Measurements from ENCODE around the gene PAX5.
A peak's percentile ranks its signal among the peaks of the same experiment; 100 is the strongest.

The PAX5 gene

DNA sequence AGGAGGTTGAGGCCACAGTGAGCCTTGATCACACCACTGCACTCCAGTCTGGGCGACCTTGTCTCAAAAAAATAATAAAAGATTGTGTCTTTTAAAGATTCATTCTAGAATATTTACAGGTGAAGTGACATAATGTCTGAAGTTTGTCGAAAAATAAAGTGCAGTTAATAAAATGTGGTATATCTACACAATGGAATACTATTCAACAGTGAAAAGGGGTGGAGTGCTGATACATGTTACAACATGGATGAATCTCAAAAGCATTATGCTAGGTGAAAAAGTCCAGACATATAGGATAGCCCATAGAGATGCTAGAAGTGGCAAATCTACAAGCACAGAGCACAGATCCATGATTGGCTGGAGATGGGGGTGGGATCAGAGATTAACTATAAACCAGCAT, 101.9 kb downstream of the PAX5 start:
- DNase-seq (ENCODE audit: low read depth), result no peak

DNA sequence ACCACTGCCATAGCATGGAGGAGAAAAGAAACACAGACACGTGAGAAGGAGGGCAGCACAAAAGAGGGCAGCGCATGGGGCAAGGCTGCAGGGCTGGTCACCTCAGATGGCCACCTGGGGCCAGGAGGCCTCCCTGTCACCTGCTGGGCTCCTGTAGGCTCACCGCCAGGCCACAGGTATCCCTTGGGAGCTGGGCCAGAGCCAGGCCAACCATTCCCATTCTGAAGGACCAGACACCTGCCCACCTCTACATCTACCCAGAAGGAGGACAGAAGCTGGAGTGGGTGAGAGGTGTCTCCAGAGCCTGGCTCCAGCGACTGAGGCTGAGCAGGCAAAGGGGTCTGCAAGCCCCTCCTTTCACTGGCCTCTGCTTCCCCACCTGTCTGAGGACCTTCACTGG, 103.1 kb downstream of the PAX5 start:
- no peak for DNase-seq (ENCODE audit: low read depth)

DNA sequence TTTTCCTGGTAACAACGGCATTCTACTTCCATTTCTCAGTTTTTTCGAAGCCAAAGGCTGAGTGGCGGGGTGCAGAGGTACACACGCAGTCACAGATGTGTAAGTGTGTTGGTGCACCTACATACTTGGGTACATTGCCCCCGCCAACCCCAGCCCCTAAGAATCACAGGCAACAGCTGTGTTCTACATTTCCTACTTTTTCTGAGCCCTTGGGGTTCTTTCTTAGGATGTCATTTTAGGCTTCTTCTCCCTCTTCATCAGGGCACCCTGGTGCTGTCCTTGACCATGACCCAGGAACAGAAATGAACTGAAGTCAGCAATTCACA, 104.8 kb downstream of the PAX5 start:
- no peak for DNase-seq (ENCODE audit: low read depth)

GRCh38 chr9:36928670-36929349, 105.3 kb downstream of the PAX5 start:
- peak; percentile 36 for DNase-seq (ENCODE audit: low read depth)

DNA sequence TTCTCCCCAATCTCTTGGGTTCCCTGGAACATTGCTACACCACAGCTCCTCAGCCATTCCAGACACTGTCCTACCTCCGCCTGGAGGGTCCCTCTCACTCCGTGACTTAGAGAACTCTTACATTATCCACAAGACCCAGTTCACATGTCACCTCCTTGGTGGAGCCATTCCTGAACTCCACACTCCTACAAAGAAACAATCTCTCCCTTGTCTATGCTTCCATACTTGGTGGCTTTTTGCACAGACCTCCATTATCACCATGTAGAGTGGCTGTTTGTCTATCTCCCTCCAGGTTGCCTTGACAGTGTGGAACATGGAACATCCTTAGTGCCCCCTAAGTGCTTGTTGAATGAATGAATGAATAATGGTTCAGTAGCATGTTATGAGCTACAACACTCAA, 105.9 kb downstream of the PAX5 start:
- DNase-seq (ENCODE audit: low read depth), result no peak

- DNase-seq (ENCODE audit: low read depth), result no peak
Measured at GRCh38 chr9:36924757-36925432, 109.2 kb downstream of the PAX5 start.

- peak; percentile 32 for DNase-seq (ENCODE audit: low read depth)
Measured at GRCh38 chr9:36924071-36924470, 110.0 kb downstream of the PAX5 start.

GRCh38 chr9:36923025-36923625, 110.9 kb downstream of the PAX5 start:
- DNase-seq (ENCODE audit: low read depth), result no peak

- DNase-seq (ENCODE audit: low read depth), result no peak
Measured at GRCh38 chr9:36922548-36922947, 111.5 kb downstream of the PAX5 start.

GRCh38 chr9:36914212-36914577, 119.9 kb downstream of the PAX5 start:
- DNase-seq (ENCODE audit: low read depth), result no peak

- DNase-seq (ENCODE audit: low read depth), result no peak
Measured at GRCh38 chr9:36913393-36914211, 120.5 kb downstream of the PAX5 start.

- no peak for DNase-seq (ENCODE audit: low read depth)
Measured at GRCh38 chr9:36912620-36913019, 121.4 kb downstream of the PAX5 start.

DNA sequence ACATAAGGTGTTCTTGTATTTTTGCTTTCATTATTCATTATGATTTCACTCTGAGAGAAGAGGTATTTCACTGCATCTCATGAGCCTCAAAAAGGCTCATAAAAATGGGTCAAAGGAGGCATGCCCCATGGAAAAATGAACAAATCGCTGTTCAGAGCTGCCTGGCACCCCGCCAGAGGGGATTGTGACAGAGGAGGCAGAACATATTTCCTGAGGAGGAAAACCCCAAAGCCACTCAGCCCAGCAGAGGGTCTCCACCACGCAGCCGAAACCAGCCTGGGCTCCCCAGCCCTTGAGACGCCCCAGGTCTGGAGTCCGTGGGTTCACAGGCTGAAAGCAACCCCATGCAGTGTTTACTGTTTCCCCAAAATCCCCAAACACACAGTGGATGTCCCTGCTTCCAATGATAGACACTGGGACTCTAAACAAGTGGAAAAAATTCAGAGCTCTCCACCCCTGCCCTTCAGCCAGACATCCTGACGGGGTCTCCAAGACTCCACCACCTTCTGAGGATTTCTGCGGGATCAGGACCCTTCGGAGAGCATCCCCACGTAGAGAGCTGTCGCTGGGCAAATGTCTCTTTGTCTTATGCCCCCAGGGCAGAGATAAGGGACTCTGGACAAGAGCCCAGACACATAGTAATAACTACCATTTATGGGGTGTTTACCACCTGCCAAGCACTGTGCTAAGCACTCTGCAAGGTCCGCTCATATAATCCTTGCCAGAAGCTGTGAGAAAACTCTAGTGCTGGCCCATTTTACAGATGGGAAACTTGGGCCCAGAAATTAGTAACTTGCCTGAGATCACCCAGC, 122.3 kb downstream of the PAX5 start:
- DNase-seq (ENCODE audit: low read depth), result no peak

GRCh38 chr9:36911037-36911436, 123.0 kb downstream of the PAX5 start:
- DNase-seq (ENCODE audit: low read depth), result no peak

DNA sequence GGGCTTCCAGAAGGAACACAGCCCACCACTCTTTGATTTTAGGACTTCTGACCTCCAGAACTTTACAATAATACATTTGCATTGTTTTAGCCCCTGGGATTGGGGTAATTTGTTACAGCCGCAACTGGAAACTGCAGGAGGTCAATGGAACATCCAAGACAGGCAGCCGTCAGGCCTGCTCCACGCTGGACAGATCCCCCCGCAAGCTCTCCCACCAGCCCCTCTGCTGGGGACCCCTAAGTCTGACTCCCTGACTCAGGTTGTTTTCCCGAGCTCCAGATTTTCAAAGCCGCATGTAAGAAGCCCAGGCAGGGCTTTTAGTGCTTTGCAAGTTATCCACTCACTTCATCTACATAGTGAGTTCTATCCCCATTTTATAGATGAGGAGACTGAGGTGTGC, 127.6 kb downstream of the PAX5 start:
- DNase-seq (ENCODE audit: low read depth), result no peak

- DNase-seq (ENCODE audit: low read depth), result no peak
Measured at GRCh38 chr9:36905101-36906066, 128.7 kb downstream of the PAX5 start.

- no peak for DNase-seq (ENCODE audit: low read depth)
Measured at GRCh38 chr9:36903541-36904435, 130.3 kb downstream of the PAX5 start.

DNA sequence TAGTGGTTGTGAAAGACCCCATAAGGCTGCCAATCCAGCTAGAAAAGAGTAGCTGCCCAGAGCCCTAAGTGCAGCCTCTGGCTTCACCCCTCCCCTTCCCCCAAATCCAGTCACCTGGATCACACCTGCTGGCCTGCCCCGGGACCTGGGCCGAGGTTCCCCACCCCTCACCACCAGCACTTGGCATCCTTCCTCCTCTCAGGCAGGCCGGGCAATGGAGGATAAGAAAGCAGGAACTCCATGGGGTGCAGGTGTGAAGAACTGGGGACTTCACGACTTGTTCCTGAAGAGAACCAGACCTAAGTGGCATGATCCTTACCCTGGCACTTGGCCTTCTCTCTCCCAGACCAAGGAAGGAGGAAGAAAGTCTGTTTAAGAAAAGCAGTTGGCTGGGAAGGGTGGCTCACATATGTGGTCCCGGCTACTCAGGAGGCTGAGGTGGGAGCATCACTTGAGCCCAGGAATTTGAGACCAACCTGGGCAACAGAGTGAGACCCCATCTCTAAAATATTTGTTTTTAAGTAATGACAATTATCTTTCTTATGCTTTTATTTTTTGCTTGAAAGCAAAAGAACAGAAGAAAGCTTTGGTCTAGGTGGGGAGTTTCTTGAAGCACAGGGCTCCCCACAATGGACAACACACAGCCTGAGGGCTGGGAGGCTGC, 131.1 kb downstream of the PAX5 start:
- DNase-seq (ENCODE audit: low read depth), result no peak

GRCh38 chr9:36902080-36902716, 131.9 kb downstream of the PAX5 start:
- no peak for DNase-seq (ENCODE audit: low read depth)

Measured in GM04503 (cell line).